ENCODE data around the gene NIPSNAP2.
A peak's percentile ranks its signal among the peaks of the same experiment; 100 is the strongest.

Gene NIPSNAP2

DNA sequence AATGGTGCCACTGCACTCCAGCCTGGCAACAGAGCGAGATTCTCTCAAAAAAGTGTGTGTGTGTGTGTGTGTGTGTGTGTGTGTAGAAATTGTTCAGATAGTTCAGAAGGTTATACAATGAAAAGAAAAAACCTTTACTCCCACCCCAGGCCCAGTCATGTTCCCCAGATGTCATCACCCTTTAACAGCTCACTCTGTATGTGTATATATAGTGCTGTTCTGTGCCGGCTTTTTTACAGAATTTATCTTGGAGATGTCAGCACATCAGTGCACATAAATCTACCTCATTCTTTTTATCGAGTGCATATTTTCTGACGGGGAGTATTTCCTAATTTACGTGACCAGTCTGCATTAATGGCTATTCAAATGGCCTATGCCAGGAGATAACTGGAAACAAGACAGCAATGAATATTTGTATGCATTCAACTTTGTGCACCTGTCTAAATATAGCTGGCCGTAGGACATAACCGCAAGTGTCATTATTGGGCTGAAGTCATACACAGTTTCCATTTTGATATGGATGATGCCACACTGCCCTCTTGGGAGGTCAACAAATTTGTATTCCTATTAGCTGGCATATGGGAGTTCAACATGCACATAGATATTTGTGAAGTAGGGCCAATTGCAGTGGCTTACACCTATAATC, 11.7 kb downstream of the NIPSNAP2 start:
- Histone ChIP-seq H2AK5ac (ENCODE audit: low read length, severe bottlenecking) (no peak overlapping the region), H3K27me3 (ENCODE audit: control insufficient read depth in 1 of 2, insufficient read depth in 1 of 2, low read length in 2 of 2) (no peaks in the 10 kb centered on the region), H3K27ac (ENCODE audit: low read length, poor library complexity, severe bottlenecking) (no peak overlapping the region), H2BK5ac (ENCODE audit: low read depth, low read length, poor library complexity, severe bottlenecking) (no peak overlapping the region), H3K4me3 (ENCODE audit: insufficient read depth in 1 of 2, low read depth in 1 of 2, low read length in 2 of 2) (no peak overlapping the region), H3K36me3 (ENCODE audit: control insufficient read depth in 1 of 2, insufficient read depth in 2 of 2, low read depth in 1 of 2, low read length in 2 of 2) (peaks cover 8 to 36% of the 10 kb centered on the region in 2 experiments), H3K79me1 (replicated peaks; ENCODE audit: low read length, poor library complexity, severe bottlenecking) (peaks cover 33% of the 10 kb centered on the region), H3K18ac (ENCODE audit: low read depth in 1 of 2, low read length in 2 of 2) (no peak overlapping the region), H3K9ac (ENCODE audit: low read length) (no peak overlapping the region), H2BK12ac (ENCODE audit: low read length in 2 of 2) (no peak overlapping the region), H3K14ac (ENCODE audit: low read length in 2 of 2) (no peak overlapping the region), H2BK15ac (ENCODE audit: low read depth, poor library complexity, severe bottlenecking) (no peak overlapping the region), H4K91ac (ENCODE audit: low read length) (no peak overlapping the region), H3K4me1 (ENCODE audit: control insufficient read depth, insufficient read depth, low read depth, low read length) (peaks cover 2% of the 10 kb centered on the region), H4K8ac (ENCODE audit: low read length) (no peak overlapping the region), H2AFZ (ENCODE audit: low read depth, low read length) (no peak overlapping the region), H3K23ac (ENCODE audit: low read length in 2 of 2) (no peak overlapping the region), H3K4me2 (ENCODE audit: low read length, poor library complexity, severe bottlenecking) (no peak overlapping the region), H2BK120ac (ENCODE audit: low read depth, low read length) (no peak overlapping the region), H3K4ac (ENCODE audit: low read depth in 1 of 2, low read length in 2 of 2) (no peak overlapping the region), H3K9me3 (ENCODE audit: control insufficient read depth, low read length) (no peaks in the 10 kb centered on the region)
- no peak for DNase-seq
- WGBS: 77% methylated on average over 5 of the region's 7 CpGs

DNA sequence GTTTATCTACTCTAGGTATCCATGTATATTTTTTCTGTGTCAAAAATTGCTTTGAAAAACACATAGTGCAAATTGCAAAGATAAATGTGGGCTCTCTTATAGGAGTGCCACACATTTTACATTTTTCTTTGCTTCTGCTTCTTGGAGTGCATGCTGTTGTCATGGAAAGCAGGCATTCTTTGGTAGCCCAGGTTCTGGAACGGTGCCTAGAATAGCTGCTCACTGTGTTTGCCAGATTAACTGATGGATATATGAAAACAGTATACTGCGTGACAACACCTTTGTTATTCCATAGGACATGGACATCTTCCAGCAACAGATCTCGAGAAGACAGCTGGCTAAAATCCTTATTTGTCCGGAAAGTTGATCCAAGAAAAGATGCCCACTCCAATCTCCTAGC, 13.4 kb downstream of the NIPSNAP2 start:
- WGBS: 98% methylated on average over 4 of the region's 4 CpGs
- Histone ChIP-seq H3K9me3 (ENCODE audit: control insufficient read depth, low read length) (no peaks in the 10 kb centered on the region), H3K4me3 (ENCODE audit: insufficient read depth in 1 of 2, low read depth in 1 of 2, low read length in 2 of 2) (no peak overlapping the region), H2BK12ac (ENCODE audit: low read length in 2 of 2) (no peak overlapping the region), H2BK5ac (ENCODE audit: low read depth, low read length, poor library complexity, severe bottlenecking) (no peak overlapping the region), H3K79me1 (replicated peaks; ENCODE audit: low read length, poor library complexity, severe bottlenecking) (peaks cover 30% of the 10 kb centered on the region), H2BK15ac (ENCODE audit: low read depth, poor library complexity, severe bottlenecking) (no peak overlapping the region), H3K9ac (ENCODE audit: low read length) (peak overlapping the region; percentile 9), H3K27me3 (ENCODE audit: control insufficient read depth in 1 of 2, insufficient read depth in 1 of 2, low read length in 2 of 2) (no peaks in the 10 kb centered on the region), H2AK5ac (ENCODE audit: low read length, severe bottlenecking) (no peak overlapping the region), H3K4ac (ENCODE audit: low read depth in 1 of 2, low read length in 2 of 2) (no peak overlapping the region), H4K91ac (ENCODE audit: low read length) (no peak overlapping the region), H4K8ac (ENCODE audit: low read length) (no peak overlapping the region), H3K14ac (ENCODE audit: low read length in 2 of 2) (no peak overlapping the region), H3K18ac (ENCODE audit: low read depth in 1 of 2, low read length in 2 of 2) (no peak overlapping the region), H3K4me2 (ENCODE audit: low read length, poor library complexity, severe bottlenecking) (no peak overlapping the region), H3K4me1 (ENCODE audit: control insufficient read depth, insufficient read depth, low read depth, low read length) (peaks cover under 1% of the 10 kb centered on the region), H2BK120ac (ENCODE audit: low read depth, low read length) (no peak overlapping the region), H3K23ac (ENCODE audit: low read length in 2 of 2) (no peak overlapping the region), H2AFZ (ENCODE audit: low read depth, low read length) (no peak overlapping the region), H3K36me3 (ENCODE audit: control insufficient read depth in 1 of 2, insufficient read depth in 2 of 2, low read depth in 1 of 2, low read length in 2 of 2) (peaks cover 11 to 51% of the 10 kb centered on the region in 2 experiments), H3K27ac (ENCODE audit: low read length, poor library complexity, severe bottlenecking) (peak overlapping the region; percentile 43)
- no peak for DNase-seq

DNA sequence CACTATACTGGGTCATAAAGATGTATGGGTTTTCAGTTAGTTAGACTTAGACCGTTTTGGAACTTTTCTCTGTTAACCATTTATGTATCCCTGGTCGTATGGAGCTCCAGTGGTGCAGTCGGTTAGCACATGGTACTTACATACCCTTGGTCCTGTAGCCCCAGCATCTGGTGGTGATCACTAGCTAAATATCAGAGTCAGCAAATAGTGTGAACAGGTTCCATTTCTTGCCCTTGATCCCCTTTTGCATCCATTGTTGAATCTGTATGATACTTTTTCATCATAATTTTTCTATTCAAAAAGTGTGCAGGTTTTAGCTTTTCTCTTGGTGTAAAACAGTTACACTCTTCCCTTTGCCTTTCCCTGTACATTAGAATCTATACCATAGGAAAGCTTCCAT, 15.9 kb downstream of the NIPSNAP2 start:
- Histone ChIP-seq H3K27ac (ENCODE audit: low read length, poor library complexity, severe bottlenecking) (no peak overlapping the region), H3K14ac (ENCODE audit: low read length in 2 of 2) (no peak overlapping the region), H3K23ac (ENCODE audit: low read length in 2 of 2) (no peak overlapping the region), H3K4ac (ENCODE audit: low read depth in 1 of 2, low read length in 2 of 2) (no peak overlapping the region), H3K18ac (ENCODE audit: low read depth in 1 of 2, low read length in 2 of 2) (no peak overlapping the region), H4K91ac (ENCODE audit: low read length) (no peak overlapping the region), H3K4me2 (ENCODE audit: low read length, poor library complexity, severe bottlenecking) (no peak overlapping the region), H4K8ac (ENCODE audit: low read length) (no peak overlapping the region), H2BK12ac (ENCODE audit: low read length in 2 of 2) (no peak overlapping the region), H2AK5ac (ENCODE audit: low read length, severe bottlenecking) (no peak overlapping the region), H3K4me1 (ENCODE audit: control insufficient read depth, insufficient read depth, low read depth, low read length) (peaks cover 2% of the 10 kb centered on the region), H3K27me3 (ENCODE audit: control insufficient read depth in 1 of 2, insufficient read depth in 1 of 2, low read length in 2 of 2) (no peaks in the 10 kb centered on the region), H2BK120ac (ENCODE audit: low read depth, low read length) (no peak overlapping the region), H3K9ac (ENCODE audit: low read length) (no peak overlapping the region), H3K9me3 (ENCODE audit: control insufficient read depth, low read length) (no peaks in the 10 kb centered on the region), H2AFZ (ENCODE audit: low read depth, low read length) (no peak overlapping the region), H3K4me3 (ENCODE audit: insufficient read depth in 1 of 2, low read depth in 1 of 2, low read length in 2 of 2) (no peak overlapping the region), H2BK15ac (ENCODE audit: low read depth, poor library complexity, severe bottlenecking) (no peak overlapping the region), H2BK5ac (ENCODE audit: low read depth, low read length, poor library complexity, severe bottlenecking) (no peak overlapping the region), H3K36me3 (ENCODE audit: control insufficient read depth in 1 of 2, insufficient read depth in 2 of 2, low read depth in 1 of 2, low read length in 2 of 2) (peaks cover 12 to 74% of the 10 kb centered on the region in 2 experiments), H3K79me1 (replicated peaks; ENCODE audit: low read length, poor library complexity, severe bottlenecking) (peaks cover 26% of the 10 kb centered on the region)
- DNase-seq: no peak
- 93% methylated on average over 3 of the region's 3 CpGs for WGBS

DNA sequence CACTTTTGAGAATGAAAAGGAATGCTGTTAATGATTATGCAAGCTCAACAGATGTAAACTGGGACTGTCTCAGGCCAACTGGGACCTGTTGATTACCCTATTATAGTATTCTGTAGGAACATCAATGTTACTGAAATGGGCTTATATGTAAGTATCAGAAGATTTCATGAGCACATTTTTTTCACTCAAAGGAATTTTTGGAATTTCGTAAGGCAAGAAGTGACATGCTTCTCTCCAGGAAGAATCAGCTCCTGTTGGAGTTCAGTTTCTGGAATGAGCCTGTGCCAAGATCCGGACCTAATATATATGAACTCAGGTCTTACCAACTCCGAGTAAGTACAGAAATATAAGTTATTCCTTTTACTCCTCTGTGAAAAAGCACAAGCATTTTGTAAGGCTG, 19.2 kb downstream of the NIPSNAP2 start:
- Histone ChIP-seq H3K27me3 (ENCODE audit: control insufficient read depth in 1 of 2, insufficient read depth in 1 of 2, low read length in 2 of 2) (no peaks in the 10 kb centered on the region), H2BK5ac (ENCODE audit: low read depth, low read length, poor library complexity, severe bottlenecking) (no peak overlapping the region), H4K91ac (ENCODE audit: low read length) (no peak overlapping the region), H3K9ac (ENCODE audit: low read length) (no peak overlapping the region), H3K4me3 (ENCODE audit: insufficient read depth in 1 of 2, low read depth in 1 of 2, low read length in 2 of 2) (no peak overlapping the region), H2BK120ac (ENCODE audit: low read depth, low read length) (no peak overlapping the region), H3K79me1 (replicated peaks; ENCODE audit: low read length, poor library complexity, severe bottlenecking) (peaks cover 14% of the 10 kb centered on the region), H3K23ac (ENCODE audit: low read length in 2 of 2) (no peak overlapping the region), H3K9me3 (ENCODE audit: control insufficient read depth, low read length) (no peaks in the 10 kb centered on the region), H4K8ac (ENCODE audit: low read length) (no peak overlapping the region), H3K4me1 (ENCODE audit: control insufficient read depth, insufficient read depth, low read depth, low read length) (peaks cover 2% of the 10 kb centered on the region), H3K36me3 (ENCODE audit: control insufficient read depth in 1 of 2, insufficient read depth in 2 of 2, low read depth in 1 of 2, low read length in 2 of 2) (peaks cover 33 to 83% of the 10 kb centered on the region in 2 experiments), H2AK5ac (ENCODE audit: low read length, severe bottlenecking) (no peak overlapping the region), H3K4me2 (ENCODE audit: low read length, poor library complexity, severe bottlenecking) (no peak overlapping the region), H2AFZ (ENCODE audit: low read depth, low read length) (no peak overlapping the region), H3K18ac (ENCODE audit: low read depth in 1 of 2, low read length in 2 of 2) (no peak overlapping the region), H3K4ac (ENCODE audit: low read depth in 1 of 2, low read length in 2 of 2) (no peak overlapping the region), H2BK12ac (ENCODE audit: low read length in 2 of 2) (no peak overlapping the region), H2BK15ac (ENCODE audit: low read depth, poor library complexity, severe bottlenecking) (no peak overlapping the region), H3K27ac (ENCODE audit: low read length, poor library complexity, severe bottlenecking) (no peak overlapping the region), H3K14ac (ENCODE audit: low read length in 2 of 2) (no peak overlapping the region)
- 100% methylated on average over 2 of the region's 3 CpGs for WGBS
- no peak for DNase-seq

Data from mesenchymal stem cell (in vitro differentiated cells and primary cell).